HG02759 (cell line): Measurements from ENCODE around the gene CLNK.

Source experiments
- ATAC-seq: cut with Tn5 transposase; IDR thresholded peaks from one replicate; pipeline ENCODE4 v1.9.1; 2021; ENCODE audit warnings: mild to moderate bottlenecking, moderate library complexity; ENCODE audit not compliant: unreplicated experiment

CLNK gene

GRCh38 chr4:10461091-10461849 lies 223.3 kb downstream of the CLNK start:
- peak; percentile 81 for ATAC-seq

- no peak for ATAC-seq
Observed at GRCh38 chr4:10460313-10461047, 224.1 kb downstream of the CLNK start.

- no peak for ATAC-seq
Observed at GRCh38 chr4:10459305-10459704, 225.3 kb downstream of the CLNK start.

- no peak for ATAC-seq
Observed at GRCh38 chr4:10458177-10458576, 226.4 kb downstream of the CLNK start.

GRCh38 chr4:10457255-10457801 lies 227.2 kb downstream of the CLNK start, which contains the start of gene ZNF518B:
ZNF518B (minus strand) TSS chr4:10457426; CDS start chr4:10446328, 11,098 bp downstream.
- ATAC-seq = peak; percentile 79

- peak; percentile 64 for ATAC-seq
Observed at GRCh38 chr4:10456595-10457254, 227.8 kb downstream of the CLNK start.

- ATAC-seq = no peak
Observed at GRCh38 chr4:10456260-10456594, 228.3 kb downstream of the CLNK start.

GRCh38 chr4:10455133-10455532 lies 229.4 kb downstream of the CLNK start:
- no peak for ATAC-seq

- no peak for ATAC-seq
Observed at GRCh38 chr4:10454726-10455125, 229.8 kb downstream of the CLNK start.

- no peak for ATAC-seq
Observed at GRCh38 chr4:10454121-10454520, 230.4 kb downstream of the CLNK start.

- ATAC-seq = no peak
Observed at GRCh38 chr4:10448991-10449390, 235.6 kb downstream of the CLNK start.

- ATAC-seq = no peak
Observed at GRCh38 chr4:10442976-10443375, 241.6 kb downstream of the CLNK start.

- ATAC-seq = no peak
Observed at GRCh38 chr4:10441512-10441911, 243.1 kb downstream of the CLNK start.

GRCh38 chr4:10438924-10439323 lies 245.6 kb downstream of the CLNK start:
- ATAC-seq = no peak

- no peak for ATAC-seq
Observed at GRCh38 chr4:10437735-10438134, 246.8 kb downstream of the CLNK start.
